ENCODE measurements around the gene EGLN2.
"Not testable (repeated sequence)": the region's sequence is repeated elsewhere in the genome, so short reads cannot be mapped to it uniquely, and the experiment has no call there.

EGLN2 gene

DNA sequence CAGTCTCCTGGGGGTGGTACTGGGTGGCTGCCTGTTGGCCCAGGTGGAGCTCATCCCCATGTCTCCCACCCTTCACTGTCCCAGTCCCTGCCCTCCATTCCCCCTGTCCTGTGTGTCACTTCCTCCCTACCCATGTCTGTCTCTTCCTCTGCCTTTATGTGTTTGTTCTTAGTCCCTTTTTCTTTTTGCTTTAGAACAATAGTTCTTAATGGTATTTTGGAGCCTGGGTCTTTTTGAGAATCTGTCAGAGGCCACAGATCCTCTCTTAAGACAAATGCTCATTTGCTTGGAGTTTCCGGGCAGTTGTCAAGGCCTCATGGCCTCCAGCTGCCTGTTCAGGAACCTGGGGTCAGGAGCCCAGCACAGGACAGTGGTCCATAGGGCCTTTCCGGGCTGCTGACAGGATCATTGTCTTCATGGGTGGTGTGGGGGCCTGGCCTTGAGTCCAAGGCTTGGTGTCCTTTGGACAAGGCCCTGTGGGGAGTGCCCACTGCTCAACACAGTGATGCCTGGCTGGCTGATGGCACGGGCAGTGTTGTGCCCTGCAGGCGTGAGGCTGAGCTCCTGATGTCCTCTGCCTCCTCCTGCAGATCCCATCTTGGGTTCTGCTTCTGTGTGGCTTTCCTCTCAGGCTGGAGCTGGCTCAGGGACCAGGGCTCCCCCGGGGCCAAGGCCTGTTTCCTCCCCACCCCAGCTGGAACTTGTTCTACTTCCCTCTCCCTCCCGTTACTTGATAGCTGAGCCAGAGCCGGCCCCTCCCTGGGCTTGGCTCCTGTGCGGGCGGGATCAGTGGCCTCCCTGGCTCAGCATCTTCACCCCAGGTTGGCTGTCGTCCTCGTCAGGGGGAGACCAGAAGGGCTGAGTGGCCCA is 3.5 kb downstream of the EGLN2 start:
- DNase-seq = no peak

DNA sequence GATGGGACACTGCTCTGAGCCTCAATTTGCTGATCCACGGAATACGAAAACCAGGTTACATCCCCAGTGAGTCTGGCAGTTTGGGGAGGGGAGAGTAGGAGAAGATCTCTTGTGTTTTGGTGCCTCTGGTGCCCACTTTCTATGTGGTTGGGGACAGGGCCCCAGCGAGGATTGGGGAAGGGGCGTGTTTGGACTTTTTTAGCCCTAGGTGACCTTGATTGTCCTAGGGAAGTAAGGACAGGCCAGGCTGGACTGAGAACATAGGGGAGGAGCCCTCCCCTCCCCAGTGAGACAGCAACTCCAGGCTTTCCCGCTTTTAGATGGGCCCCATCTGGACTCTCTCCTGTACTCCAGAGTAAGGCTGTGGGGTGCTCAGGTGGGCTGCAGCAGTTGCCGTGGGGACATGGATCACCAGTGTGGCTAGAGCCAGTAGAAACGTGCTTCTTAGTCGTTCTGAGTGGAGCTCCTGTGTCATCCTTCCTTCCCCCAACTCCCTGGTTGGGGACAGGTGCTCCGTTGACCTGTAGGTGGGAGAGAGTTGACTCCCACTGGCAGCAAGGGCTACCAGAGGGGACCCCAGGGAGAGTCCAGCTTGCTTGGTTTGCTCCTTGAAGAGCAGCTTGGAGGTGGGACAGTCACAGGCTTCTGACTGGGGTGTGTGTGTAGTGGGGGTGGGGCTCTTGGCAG is 4.3 kb downstream of the EGLN2 start:
- DNase-seq = no peak

DNA sequence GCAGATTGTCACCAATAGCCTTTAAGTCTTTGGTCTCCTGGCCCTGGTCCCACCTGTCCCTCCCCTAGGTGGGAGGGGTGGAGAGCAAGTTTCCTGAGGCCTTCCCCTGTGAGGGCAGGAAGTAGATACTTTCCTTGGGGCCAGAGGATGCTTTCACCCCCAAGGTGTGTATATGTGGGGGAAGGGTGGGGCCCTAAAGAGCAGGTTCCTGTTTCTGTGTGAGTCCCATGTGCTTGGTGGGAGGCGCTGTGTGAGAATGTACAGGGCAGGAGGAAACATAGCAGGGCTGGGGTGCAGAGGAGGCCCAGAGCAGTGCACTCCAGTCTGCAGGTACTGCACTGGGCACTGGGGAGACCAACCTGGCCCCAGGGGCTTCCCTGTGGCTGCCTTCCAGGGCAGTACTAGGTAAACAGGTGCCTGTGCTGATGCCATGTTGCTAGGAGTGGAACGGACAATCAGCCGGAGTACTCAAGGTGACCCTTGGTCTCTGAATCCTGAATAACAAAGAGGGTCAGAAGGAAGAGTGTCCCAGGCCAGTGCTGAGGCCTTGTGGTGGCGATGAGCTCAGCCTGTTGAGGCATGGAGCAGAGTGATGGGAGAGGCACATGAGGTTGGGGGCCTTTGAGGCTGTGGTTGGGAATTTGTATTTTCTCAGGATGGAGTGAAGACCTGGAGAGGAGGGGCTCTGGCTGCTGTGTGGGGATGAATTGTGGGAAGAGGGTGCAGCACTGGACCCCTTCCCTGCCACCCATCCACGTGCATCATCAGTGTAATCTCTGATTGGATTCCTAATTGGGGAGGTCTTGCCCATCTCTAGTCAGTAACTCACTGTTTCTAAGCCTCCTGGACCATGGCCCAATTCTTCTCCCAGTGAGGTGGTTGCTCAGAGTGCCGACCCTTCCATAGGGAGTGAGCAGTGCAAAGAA is 5.1 kb downstream of the EGLN2 start:
- DNase-seq = no peak

DNA sequence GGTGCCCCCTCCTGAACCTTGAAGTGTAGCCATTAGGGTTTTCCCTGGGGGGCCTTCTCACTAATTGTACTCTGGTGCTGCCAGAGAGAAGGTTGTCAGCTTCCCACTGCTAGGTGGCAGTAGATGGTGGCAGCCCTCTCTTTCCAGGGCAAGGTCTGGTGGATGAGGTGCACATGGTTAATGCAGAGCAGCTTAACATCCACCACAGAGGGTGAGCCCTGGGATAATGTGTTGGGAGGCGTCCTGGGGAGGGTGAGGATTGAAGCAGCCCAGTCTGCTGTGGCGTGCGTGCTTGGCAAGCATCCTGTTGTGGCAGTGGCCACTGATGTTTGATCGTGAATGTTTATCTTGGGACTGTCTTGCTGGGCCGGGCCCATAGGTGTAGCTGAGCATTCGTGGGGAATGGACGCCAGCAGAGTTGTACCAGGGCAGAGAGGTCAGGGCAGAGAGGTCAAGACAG is 5.8 kb downstream of the EGLN2 start:
- no peak for DNase-seq

GRCh38 chr19:40805258-40805868 is 6.4 kb downstream of the EGLN2 start:
- DNase-seq = no peak

DNA sequence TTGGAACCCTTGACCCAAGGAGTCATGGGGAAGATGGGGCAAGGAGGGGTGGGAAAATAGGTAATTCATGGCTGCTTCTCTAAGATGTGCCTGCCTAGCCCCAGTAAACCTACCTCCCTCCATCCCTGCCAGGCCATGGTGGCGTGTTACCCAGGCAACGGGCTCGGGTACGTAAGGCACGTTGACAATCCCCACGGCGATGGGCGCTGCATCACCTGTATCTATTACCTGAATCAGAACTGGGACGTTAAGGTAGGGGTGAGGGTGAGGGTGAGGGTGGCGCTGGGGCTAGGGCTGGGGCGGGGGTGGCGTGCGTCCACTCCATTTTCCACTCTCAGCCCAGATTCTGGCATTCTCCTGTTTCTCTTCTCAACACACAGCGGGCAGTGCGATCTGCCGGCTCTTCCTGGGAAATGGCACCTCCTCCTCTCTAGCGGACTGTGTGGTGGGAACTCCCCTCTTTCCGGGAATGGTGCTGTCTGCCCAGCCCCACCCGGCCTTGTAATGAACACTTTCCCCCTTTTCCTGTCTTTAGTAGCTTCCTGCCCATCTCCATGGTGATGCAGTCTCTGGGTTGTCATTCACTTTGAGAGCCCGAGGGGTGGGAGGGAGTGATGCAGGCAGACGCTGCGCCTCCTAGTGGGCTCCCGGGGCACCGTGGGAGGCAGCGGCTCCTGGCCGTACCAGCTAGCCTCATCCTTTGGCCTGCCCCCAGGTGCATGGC is 7.6 kb downstream of the EGLN2 start:
- DNase-seq = peak; percentile 98

DNA sequence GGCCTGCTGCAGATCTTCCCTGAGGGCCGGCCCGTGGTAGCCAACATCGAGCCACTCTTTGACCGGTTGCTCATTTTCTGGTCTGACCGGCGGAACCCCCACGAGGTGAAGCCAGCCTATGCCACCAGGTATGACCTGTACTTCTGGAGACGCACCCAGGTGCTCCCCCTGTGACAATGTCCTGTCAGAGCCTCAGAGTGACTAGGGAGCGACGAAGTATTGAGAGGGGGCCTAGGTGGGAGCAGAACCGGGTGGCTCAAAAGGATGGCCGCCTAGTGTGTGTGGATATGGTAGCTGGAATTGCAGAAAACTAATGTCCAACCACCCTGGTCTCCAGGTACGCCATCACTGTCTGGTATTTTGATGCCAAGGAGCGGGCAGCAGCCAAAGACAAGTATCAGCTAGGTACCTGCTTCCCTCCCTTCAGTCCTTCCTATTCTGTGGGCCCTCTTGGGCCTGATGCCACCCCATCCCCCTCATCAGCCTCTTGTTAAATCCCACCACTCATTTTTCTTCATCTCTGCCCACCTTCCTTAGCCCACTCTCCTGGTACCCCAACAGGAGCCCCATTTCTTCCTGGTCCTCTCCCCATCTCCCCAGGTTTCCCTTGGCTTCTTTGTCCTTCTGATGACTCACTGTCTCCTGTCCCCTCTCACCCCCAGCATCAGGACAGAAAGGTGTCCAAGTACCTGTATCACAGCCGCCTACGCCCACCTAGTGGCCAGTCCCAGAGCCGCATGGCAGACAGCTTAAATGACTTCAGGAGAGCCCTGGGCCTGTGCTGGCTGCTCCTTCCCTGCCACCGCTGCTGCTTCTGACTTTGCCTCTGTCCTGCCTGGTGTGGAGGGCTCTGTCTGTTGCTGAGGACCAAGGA is 8.4 kb downstream of the EGLN2 start:
- DNase-seq = no peak

- no peak for DNase-seq
Observed at GRCh38 chr19:40808021-40808325, 9.0 kb downstream of the EGLN2 start.

- DNase-seq = no peak
Observed at GRCh38 chr19:40808497-40808896, 9.5 kb downstream of the EGLN2 start.

- DNase-seq = no peak
Observed at GRCh38 chr19:40809358-40810086, 10.5 kb downstream of the EGLN2 start.

- DNase-seq = no peak
Observed at GRCh38 chr19:40810160-40810559, 11.2 kb downstream of the EGLN2 start.

- DNase-seq = peak; percentile 70
Observed at GRCh38 chr19:40810649-40811408, 11.8 kb downstream of the EGLN2 start.

GRCh38 chr19:40811478-40812341 is 12.7 kb downstream of the EGLN2 start:
- DNase-seq = no peak

DNA sequence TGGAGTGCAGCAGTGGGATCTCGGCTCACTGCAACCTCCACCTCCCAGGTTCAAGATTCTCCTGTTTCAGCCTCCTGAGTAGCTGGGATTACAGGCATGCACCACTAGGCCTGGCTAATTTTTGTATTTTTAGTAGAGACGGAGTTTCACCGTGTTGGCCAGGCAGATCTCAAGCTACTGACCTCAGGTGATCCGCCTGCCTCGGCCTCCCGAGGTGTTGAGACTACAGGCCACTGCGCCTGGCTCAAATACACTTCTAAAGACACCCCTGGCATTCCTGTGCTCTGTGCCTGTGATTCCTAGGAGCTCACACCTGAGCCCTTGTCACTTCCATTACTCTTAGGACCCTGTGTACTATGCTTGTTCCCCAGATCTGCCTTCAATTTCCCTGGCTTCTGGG is 13.6 kb downstream of the EGLN2 start:
- DNase-seq = not testable (repeated sequence)

GRCh38 chr19:40813182-40813581 is 14.2 kb downstream of the EGLN2 start:
- no peak for DNase-seq

DNA sequence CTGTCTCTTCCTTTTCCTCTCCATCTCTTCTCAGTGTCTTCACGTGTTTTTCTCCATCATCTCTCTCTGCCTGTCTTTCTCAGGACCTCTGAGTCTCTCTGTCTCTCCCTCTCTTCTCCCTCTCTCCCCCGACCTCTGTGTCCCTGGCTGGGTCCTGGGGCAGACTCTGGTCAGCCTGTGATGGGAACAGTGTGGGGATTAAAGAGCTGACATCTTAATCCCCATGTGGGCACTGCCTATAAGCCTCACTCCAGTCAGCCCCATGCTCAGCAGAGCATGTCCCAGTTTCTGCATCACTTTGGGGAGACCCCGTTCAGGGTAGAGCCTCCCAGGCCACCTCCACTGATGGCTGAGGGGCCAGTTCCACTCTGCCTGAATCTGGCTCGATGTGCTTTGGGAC is 16.2 kb downstream of the EGLN2 start:
- no peak for DNase-seq

DNA sequence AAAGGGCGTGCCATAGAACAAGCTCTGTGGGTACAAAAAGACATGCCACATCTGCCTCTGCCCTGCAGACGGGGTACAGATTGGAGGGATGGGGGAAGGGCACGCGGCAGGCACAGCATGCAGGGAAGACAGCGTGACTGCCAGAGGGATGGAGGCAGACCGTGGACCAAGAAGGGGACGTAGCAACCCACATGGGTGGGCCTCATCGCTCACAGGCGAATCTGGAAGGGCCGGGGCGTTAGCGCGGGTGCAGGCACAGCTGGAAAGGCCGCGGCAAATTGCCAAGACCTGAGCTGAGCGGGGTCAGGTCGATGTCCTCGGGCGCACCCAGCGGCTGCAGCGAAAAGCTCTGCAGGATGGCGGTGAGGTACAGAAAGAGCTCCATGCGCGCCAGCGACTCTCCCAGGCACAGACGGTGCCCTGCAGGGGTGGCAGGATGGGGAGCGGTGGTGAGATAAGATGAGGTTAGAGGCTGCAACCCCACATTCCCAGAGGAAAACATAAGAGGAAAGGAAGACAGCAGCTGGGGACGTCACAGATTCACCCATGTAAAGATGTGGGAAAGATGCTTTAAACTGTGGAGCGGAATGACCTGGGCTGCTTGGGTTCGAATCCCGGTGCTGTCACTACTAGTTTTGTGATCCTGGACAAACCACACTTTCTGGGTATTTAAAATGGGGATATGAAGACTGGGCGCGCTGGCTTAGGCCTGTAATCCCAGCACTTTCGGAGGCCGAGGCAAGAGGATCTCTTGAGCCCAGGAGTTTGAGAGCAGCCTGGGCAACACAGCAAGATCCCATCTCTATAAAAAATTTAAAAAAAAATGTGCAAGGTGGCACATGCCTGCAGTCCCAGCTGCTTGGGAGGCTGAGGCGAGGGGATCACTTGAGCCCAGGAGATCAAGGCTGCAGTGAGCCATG is 19.7 kb downstream of the EGLN2 start:
- peak; percentile 24 for DNase-seq
